ENCODE measurements around the gene LRRC75A. TPM values are rescaled to one million over a fixed set of nuclear protein-coding genes. Genes with fewer than 3 reads are reported as not detected.

The LRRC75A gene
- total RNA-seq, 1 donor from 2014 or later, result 4.5 TPM

DNA sequence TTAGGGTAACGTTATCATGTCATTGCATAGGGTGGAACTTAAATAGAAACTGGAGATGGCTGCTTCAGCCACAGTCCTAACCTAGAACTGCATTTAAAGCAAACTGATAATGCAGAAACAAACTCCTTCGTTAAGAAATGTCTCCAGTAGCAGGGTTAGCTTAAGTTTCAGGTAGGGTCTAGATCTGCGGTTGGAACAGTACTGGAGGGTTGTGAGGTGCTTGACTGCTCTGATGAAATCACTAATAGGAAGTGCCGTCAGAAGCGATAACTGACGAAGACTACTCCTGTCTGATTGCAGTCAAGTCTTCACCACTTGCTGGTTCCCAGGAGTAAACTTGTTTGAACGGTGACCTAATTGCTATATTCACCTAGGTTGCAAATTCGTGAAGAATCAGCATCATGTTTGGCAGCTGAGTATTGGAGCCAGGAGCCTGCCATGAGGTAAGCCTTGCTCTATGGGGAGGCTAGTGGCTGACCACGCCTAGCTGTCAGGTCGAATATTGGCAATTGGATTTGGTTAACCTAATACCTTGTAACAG lies 52.1 kb downstream of the LRRC75A start:
- Histone ChIP-seq H3K4me3 (ENCODE audit: low read depth, low read length) (peak overlapping the region; percentile 89), H3K27me3 (ENCODE audit: control insufficient read depth, insufficient read depth, low read length) (no peaks in the 10 kb centered on the region), H3K36me3 (ENCODE audit: control insufficient read depth, insufficient read depth, low read length) (peaks cover 12% of the 10 kb centered on the region)
- no peak for DNase-seq (ENCODE audit: low read depth)
- TF ChIP-seq CTCF (IDR thresholded peaks at IDR 0.05; ENCODE audit: insufficient read depth, low read length, poor library complexity, severe bottlenecking), result no peak

- Histone ChIP-seq H3K4me3 (ENCODE audit: low read depth, low read length) (peak overlapping the region; percentile 89), H3K36me3 (ENCODE audit: control insufficient read depth, insufficient read depth, low read length) (peaks cover 12% of the 10 kb centered on the region), H3K27me3 (ENCODE audit: control insufficient read depth, insufficient read depth, low read length) (no peaks in the 10 kb centered on the region)
- no peak for DNase-seq (ENCODE audit: low read depth)
- no peak for TF ChIP-seq CTCF (IDR thresholded peaks at IDR 0.05; ENCODE audit: insufficient read depth, low read length, poor library complexity, severe bottlenecking)
These were observed 52.6 kb downstream of the LRRC75A start for GRCh38 chr17:16439303-16439791.

GRCh38 chr17:16438557-16439302 lies 53.3 kb downstream of the LRRC75A start:
- DNase-seq (ENCODE audit: low read depth), result peak; percentile 96
- TF ChIP-seq CTCF (IDR thresholded peaks at IDR 0.05; ENCODE audit: insufficient read depth, low read length, poor library complexity, severe bottlenecking), result no peak
- no peaks in the 10 kb centered on the region for H3K27me3 ChIP-seq (ENCODE audit: control insufficient read depth, insufficient read depth, low read length)
- H3K36me3 ChIP-seq (ENCODE audit: control insufficient read depth, insufficient read depth, low read length), result peaks cover 12% of the 10 kb centered on the region
- H3K4me3 ChIP-seq (ENCODE audit: low read depth, low read length), result peak overlapping the region; percentile 89

DNA sequence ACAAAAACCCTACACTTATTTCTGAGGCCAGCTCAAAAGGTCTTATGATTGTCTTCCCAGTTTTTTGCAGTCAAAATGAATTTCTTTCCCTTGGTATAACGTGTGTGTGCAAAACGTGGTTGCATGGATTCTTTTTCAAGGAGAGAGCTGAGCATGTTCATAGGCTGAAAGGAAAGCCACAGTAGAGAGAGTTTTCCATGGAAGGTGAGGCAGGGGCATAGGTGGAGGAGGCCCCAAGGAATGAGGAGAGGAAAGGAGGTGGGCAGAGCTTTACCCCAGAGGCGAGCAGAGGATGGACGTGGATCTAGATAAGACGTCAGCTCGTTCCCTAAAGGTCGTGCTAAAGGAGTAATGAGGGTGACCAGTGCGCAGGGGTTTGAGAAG lies 53.8 kb downstream of the LRRC75A start:
- no peak for DNase-seq (ENCODE audit: low read depth)
- no peaks in the 10 kb centered on the region for H3K27me3 ChIP-seq (ENCODE audit: control insufficient read depth, insufficient read depth, low read length)
- peaks cover 9% of the 10 kb centered on the region for H3K36me3 ChIP-seq (ENCODE audit: control insufficient read depth, insufficient read depth, low read length)
- peak overlapping the region; percentile 34 for H3K4me3 ChIP-seq (ENCODE audit: low read depth, low read length)
- TF ChIP-seq CTCF (IDR thresholded peaks at IDR 0.05; ENCODE audit: insufficient read depth, low read length, poor library complexity, severe bottlenecking), result no peak

DNA sequence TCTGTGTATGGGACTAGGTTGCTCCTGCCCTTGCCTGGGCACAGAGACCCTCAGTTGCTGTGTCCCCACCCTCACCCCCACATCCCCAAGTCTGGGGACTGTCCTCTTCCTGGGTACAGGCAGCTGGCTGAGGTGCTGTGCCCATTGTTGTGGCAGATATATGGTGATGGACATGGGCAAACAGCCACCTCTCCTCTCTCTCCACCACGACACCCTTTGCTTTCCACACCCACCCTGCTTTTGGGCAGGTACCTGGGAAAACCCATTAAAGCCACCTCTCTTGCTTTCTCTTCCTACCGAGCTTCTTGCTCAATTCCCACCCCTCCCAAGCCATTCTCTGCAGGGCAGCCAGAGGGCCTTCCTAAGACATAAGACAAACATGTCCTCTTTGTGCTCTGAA lies 54.9 kb downstream of the LRRC75A start:
- H3K27me3 ChIP-seq (ENCODE audit: control insufficient read depth, insufficient read depth, low read length), result no peaks in the 10 kb centered on the region
- H3K36me3 ChIP-seq (ENCODE audit: control insufficient read depth, insufficient read depth, low read length), result peaks cover 7% of the 10 kb centered on the region
- DNase-seq (ENCODE audit: low read depth), result no peak
- H3K4me3 ChIP-seq (ENCODE audit: low read depth, low read length), result no peak overlapping the region
- TF ChIP-seq CTCF (IDR thresholded peaks at IDR 0.05; ENCODE audit: insufficient read depth, low read length, poor library complexity, severe bottlenecking), result no peak

Measured in kidney epithelial cell (primary cell).